Hepatocyte (in vitro differentiated cells): Measurements from ENCODE around the gene RELCH.

Source experiments
- CTCF ChIP-seq: fragments of 200-600 bp; sonication (generic); IDR thresholded peaks from 2 replicates; pipeline ENCODE4 v1.5.1; 2016; ENCODE audit warnings: antibody characterized with exemption, mild to moderate bottlenecking; ENCODE audit not compliant: poor library complexity
- EZH2 ChIP-seq: fragments of 200-600 bp; sonication (generic); IDR thresholded peaks from 2 replicates; pipeline ENCODE4 v1.6.1; 2016; ENCODE audit warnings: antibody characterized with exemption, mild to moderate bottlenecking, borderline replicate concordance

- TF ChIP-seq CTCF = no peak
- TF ChIP-seq EZH2 = no peak
These were observed 170.1 kb downstream of the RELCH start for GRCh38 chr18:62357079-62357719.
